Measurements from ENCODE around the gene ADAMTS6.
"Not testable (repeated sequence)": the region's sequence is repeated elsewhere in the genome, so short reads cannot be mapped to it uniquely, and the experiment has no call there.

ADAMTS6 gene

DNA sequence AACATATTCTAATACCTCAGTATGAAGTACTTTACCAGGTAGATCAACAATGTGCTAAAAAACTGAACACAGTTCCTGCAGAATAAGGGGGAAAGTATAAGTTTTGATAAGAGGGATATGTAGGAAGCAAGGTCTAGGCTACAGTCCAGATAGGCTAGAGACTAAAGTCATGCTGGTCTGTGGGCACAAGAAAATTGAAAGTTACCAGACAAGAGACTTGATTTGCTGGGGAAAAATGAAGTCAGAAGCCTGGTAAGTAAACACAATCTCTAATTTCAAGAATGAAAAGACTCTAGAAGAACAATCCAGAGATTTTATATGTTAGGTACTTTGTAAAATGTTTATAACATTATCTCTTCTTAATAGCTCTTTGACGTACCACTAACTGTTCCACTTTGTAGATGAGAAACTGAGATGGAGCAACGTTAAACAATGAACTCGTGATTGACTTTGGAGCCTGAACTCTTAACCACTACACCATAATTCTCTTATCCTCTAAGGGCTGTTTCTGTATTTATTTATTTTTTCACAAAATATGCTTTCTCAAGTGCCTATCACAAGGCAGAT, 19.5 kb downstream of the ADAMTS6 start:
- no peak for DNase-seq

- no peak for DNase-seq
These were observed 20.2 kb downstream of the ADAMTS6 start for GRCh38 chr5:65461490-65461889.

- DNase-seq = no peak
These were observed 21.7 kb downstream of the ADAMTS6 start for GRCh38 chr5:65459995-65460394.

- DNase-seq = no peak
These were observed 26.7 kb downstream of the ADAMTS6 start for GRCh38 chr5:65455064-65455463.

- DNase-seq = no peak
These were observed 30.3 kb downstream of the ADAMTS6 start for GRCh38 chr5:65451436-65451835.

DNA sequence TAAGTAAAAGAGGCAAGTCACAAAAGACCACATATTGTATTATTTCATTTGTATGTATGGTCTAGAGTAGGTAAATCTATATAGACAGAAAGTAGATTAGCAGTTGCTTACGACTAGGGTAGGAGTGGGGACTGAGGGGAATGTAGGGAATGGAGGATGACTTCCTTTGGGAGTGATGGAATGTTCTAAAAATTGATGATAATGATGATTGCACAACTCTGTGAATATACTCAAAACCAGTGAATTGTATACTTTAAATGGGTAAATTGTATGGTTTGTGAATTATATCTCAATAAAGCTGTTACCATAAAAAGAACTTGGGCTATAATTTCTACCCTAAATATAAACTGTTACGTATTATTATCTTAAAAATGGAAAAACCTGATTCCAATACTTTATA, 35.0 kb downstream of the ADAMTS6 start:
- no peak for DNase-seq

GRCh38 chr5:65441800-65442199, 39.9 kb downstream of the ADAMTS6 start:
- no peak for DNase-seq

DNA sequence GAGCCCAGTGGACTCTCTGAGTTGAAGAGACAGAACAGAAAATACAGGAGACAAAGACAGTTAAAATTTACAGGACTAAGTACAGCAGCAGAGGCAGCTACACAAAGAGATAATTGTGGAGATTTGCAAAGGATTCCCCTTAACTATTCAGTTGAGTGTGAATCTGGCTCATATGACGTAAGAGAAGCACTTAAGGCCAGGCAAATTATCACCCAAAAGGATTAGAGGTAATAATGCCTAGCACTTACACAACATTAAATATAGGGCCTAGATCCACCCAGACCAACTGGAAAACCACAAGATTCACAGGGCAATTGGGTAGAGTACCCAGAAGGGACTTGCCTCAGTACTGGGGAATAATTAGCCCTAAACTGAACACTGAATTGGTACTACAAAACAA, 41.3 kb downstream of the ADAMTS6 start:
- DNase-seq = no peak

- no peak for DNase-seq
These were observed 47.6 kb downstream of the ADAMTS6 start for GRCh38 chr5:65434122-65434521.

- no peak for DNase-seq
These were observed 55.1 kb downstream of the ADAMTS6 start for GRCh38 chr5:65426656-65427055.

DNA sequence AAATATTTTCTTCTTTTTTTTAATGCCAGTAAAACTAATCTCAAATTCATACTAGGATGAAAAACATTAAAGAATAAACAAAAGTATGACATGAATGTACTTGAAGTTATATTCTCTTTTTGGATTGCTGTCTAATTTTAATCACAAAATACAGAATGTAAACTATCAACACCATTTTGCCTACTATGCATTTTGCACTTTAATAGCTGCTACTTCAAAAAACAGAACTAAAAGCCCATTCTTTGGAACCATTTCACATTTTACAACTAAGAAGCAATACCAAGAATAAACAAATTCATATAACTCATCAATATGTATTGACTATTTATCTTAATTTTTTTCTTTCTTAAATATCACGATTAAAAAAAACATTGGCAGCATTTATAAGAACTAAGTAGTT, 58.1 kb downstream of the ADAMTS6 start:
- no peak for DNase-seq

GRCh38 chr5:65418661-65419060, 63.1 kb downstream of the ADAMTS6 start:
- DNase-seq = no peak

DNA sequence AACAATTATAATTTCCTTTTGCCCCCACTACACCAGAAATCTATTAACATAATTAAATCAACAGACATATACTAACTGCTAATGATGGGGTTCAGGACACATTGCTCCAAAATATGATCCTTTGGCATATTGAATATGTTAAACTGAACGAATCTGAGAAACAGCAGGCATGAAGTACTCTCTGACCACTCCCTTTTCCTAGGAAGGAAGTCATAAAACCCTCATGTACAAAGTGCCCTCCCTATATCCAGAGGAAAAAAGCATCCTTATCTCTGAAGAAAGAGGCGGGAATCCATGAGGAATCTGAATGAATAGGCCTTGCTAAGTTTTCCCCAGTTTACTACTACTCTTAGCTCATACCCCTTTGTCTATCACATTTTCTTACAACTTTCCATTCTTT, 67.9 kb downstream of the ADAMTS6 start:
- no peak for DNase-seq

DNA sequence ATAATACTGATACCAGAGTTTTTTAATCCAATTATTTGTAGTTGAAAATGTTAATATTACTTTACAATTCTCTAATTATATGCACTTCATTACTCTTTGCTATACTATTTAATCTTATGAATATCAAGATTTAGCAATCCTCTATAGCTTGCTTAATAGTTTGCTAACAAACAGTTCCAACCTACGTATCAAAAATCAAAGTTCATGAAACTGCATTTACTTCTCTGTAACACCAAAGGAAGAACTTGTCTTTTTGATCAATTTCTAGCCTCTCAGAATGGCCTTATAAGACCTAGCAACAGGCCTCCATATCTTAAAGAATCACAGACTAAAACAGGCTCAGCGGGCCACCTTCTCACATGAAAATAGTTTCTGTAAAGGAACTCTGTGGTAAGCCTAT, 68.9 kb downstream of the ADAMTS6 start:
- no peak for DNase-seq

DNA sequence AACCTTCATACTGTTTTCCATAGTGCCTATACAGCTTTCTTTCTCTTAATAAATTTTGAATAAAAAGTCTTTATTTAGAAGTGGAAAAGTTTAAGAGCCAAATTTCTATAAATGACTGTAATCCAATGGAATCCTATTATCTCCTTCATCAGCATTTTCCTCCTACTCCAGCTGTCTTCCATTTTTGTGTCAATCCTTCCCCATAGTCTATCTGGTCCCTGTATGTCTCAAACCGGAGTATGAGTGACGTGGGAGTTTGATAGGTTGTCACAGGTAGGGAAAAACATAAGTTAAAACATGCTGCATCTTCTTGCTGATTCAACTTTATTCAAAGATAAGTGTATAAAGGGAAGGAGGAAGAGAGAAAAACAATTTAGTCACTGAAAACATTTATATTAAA, 70.4 kb downstream of the ADAMTS6 start:
- no peak for DNase-seq

GRCh38 chr5:65395526-65396155, 86.1 kb downstream of the ADAMTS6 start:
- no peak for DNase-seq

GRCh38 chr5:65394087-65394486, 87.6 kb downstream of the ADAMTS6 start:
- DNase-seq = no peak

DNA sequence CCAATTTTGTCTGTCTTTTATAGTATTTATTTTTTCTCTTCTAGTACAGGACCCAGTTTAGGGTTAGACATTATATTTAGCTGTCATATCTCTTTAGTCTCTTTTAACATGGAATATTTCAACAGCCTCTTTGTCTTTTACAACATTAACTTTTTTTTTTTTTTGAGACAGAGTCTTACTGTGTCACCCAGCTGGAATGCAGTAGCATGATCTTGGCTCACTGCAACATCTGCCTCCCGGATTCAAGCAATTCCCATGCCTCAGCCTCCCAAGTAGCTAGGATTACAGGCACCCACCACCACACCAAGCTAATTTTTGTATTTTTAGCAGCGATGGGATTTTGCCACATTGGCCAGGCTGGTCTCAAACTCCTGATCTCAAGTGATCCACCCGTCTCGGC, 90.1 kb downstream of the ADAMTS6 start:
- DNase-seq = no peak

DNA sequence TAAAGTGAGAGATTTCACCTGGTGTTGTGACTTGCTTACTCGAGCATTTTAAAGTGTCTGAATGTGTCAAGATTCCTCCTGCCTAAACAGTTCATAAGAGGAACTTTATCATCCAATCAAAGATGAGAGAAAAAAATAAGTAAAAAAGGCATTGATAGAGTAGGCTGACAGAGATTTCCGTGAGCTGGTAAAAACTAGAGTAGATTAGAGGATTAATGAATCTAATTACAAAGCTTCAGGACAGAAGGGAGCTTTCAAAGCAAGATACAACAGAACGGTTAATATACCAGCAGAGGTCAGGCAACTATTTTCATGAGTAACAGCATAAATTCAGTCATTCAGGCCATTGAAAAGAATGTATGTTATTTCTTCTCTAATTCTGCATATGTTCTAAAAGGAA, 91.5 kb downstream of the ADAMTS6 start:
- no peak for DNase-seq

GRCh38 chr5:65383859-65384258, 97.9 kb downstream of the ADAMTS6 start:
- no peak for DNase-seq

DNA sequence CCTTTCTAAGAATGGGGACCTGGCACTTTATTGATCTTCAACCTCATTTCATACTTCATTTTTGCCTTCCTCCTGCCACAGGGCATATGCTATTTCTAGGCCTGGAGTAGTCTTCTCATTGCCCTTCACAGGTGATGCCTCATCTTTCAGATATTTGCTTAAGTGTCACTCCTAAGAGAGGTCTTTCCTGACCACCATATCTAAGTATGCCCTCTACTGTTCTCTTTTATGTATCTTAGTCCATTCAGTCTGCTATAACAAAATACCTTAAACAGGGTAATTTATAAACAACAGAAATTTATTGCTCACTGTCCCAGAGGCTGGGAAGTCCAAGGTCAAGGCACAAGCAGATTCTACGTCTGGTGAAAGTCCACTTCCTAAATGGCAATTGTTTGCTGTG, 99.1 kb downstream of the ADAMTS6 start:
- no peak for DNase-seq

DNA sequence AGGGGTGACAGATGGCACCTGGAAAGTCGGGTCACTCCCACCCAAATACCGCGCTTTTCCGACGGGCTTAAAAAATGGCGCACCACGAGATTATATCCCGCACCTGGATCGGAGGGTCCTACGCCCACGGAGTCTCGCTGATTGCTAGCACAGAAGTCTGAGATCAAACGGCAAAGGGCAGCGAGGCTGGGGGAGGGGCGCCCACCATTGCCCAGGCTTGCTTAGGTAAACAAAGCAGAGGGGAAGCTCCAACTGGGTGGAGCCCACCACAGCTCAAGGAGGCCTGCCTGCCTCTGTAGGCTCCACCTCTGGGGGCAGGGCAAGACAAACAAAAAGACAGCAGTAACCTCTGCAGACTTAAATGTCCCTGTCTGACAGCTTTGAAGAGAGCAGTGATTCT, 111.2 kb downstream of the ADAMTS6 start:
- not testable (repeated sequence) for DNase-seq

DNA sequence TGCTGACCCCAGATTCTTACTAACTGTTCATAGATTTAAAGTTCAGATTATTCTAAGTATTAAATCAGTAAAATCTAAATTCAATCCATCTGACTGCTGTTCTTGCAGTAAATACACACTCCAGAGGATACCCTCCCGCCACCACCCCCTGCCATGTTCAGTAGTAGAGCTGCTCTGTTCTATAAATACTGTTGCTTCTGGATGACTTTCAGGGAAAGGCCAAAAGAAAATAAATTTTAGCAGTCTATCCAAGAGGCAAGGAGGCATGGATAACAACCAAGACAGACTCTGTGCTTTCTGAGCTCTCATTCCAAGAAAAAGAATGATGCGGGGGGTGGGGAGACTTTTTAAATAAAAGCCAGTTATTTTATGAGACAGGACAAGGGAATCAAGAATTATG, 115.1 kb downstream of the ADAMTS6 start:
- DNase-seq = no peak

- no peak for DNase-seq
These were observed 116.8 kb downstream of the ADAMTS6 start for GRCh38 chr5:65364907-65365306.

DNA sequence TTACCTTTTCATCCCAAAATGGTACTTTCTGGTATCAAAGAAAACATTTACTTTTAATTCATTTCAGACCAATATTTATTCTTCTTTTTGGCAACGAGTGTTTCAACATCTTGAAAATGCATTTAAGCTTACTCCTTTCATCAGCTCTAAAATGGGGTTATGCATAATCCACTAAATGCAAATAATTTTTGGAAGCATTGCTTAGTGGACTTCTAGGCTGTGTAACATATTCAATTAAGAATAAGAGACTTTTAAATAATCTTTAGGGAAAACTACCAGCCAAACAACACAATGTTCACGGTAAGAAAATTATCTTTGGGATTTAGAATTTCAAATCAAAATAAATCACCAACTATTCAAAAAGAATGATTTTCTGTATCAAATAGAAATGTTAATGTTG, 118.2 kb downstream of the ADAMTS6 start:
- no peak for DNase-seq
